ENCODE data around the gene ITGAL.

Gene ITGAL

GRCh38 chr16:30558789-30559377 is 86.3 kb downstream of the ITGAL start:
- peak overlapping the region; percentile 91 for H3K27ac ChIP-seq (ENCODE audit: low read length)
- peaks cover 16% of the 10 kb centered on the region for H3K4me1 ChIP-seq (ENCODE audit: control insufficient read depth, insufficient read depth, low read length)
- H3K9ac ChIP-seq (ENCODE audit: low read length in 2 of 2), result peak overlapping the region; percentile 62 to 71
- H3K9me3 ChIP-seq (ENCODE audit: control insufficient read depth in 2 of 2, low read length in 2 of 2), result no peaks in the 10 kb centered on the region
- no peaks in the 10 kb centered on the region for H3K27me3 ChIP-seq (ENCODE audit: control insufficient read depth in 1 of 2, insufficient read depth in 2 of 2, low read length in 2 of 2)
- H3K4me3 ChIP-seq (ENCODE audit: low read length in 2 of 2), result peak overlapping the region; percentile 69 to 84
- peaks cover 0 to 3% of the 10 kb centered on the region in 2 donors for H3K36me3 ChIP-seq (ENCODE audit: control insufficient read depth in 2 of 2, insufficient read depth in 2 of 2, low read length in 2 of 2)

GRCh38 chr16:30559690-30560089 is 87.1 kb downstream of the ITGAL start:
- Histone ChIP-seq H3K9me3 (ENCODE audit: control insufficient read depth in 2 of 2, low read length in 2 of 2) (no peaks in the 10 kb centered on the region), H3K9ac (ENCODE audit: low read length in 2 of 2) (no peak overlapping the region), H3K27ac (ENCODE audit: low read length) (no peak overlapping the region), H3K4me3 (ENCODE audit: low read length in 2 of 2) (no peak overlapping the region), H3K4me1 (ENCODE audit: control insufficient read depth, insufficient read depth, low read length) (peaks cover 16% of the 10 kb centered on the region), H3K36me3 (ENCODE audit: control insufficient read depth in 2 of 2, insufficient read depth in 2 of 2, low read length in 2 of 2) (peaks cover 0 to 2% of the 10 kb centered on the region in 2 donors), H3K27me3 (ENCODE audit: control insufficient read depth in 1 of 2, insufficient read depth in 2 of 2, low read length in 2 of 2) (no peaks in the 10 kb centered on the region)

- H3K27me3 ChIP-seq (ENCODE audit: control insufficient read depth in 1 of 2, insufficient read depth in 2 of 2, low read length in 2 of 2), result no peaks in the 10 kb centered on the region
- peak overlapping the region; percentile 57 to 66 for H3K9ac ChIP-seq (ENCODE audit: low read length in 2 of 2)
- no peaks in the 10 kb centered on the region for H3K36me3 ChIP-seq (ENCODE audit: control insufficient read depth in 2 of 2, insufficient read depth in 2 of 2, low read length in 2 of 2)
- peak overlapping the region; percentile 69 to 76 for H3K4me3 ChIP-seq (ENCODE audit: low read length in 2 of 2)
- H3K4me1 ChIP-seq (ENCODE audit: control insufficient read depth, insufficient read depth, low read length), result peaks cover 16% of the 10 kb centered on the region
- H3K9me3 ChIP-seq (ENCODE audit: control insufficient read depth in 2 of 2, low read length in 2 of 2), result no peaks in the 10 kb centered on the region
- H3K27ac ChIP-seq (ENCODE audit: low read length), result no peak overlapping the region
These were observed 88.7 kb downstream of the ITGAL start for GRCh38 chr16:30561089-30561816.

- H3K27me3 ChIP-seq (ENCODE audit: control insufficient read depth in 1 of 2, insufficient read depth in 2 of 2, low read length in 2 of 2), result no peaks in the 10 kb centered on the region
- H3K4me1 ChIP-seq (ENCODE audit: control insufficient read depth, insufficient read depth, low read length), result peaks cover 15% of the 10 kb centered on the region
- no peak overlapping the region for H3K4me3 ChIP-seq (ENCODE audit: low read length in 2 of 2)
- no peaks in the 10 kb centered on the region for H3K9me3 ChIP-seq (ENCODE audit: control insufficient read depth in 2 of 2, low read length in 2 of 2)
- no peaks in the 10 kb centered on the region for H3K36me3 ChIP-seq (ENCODE audit: control insufficient read depth in 2 of 2, insufficient read depth in 2 of 2, low read length in 2 of 2)
- no peak overlapping the region for H3K9ac ChIP-seq (ENCODE audit: low read length in 2 of 2)
- H3K27ac ChIP-seq (ENCODE audit: low read length), result no peak overlapping the region
These were observed 89.5 kb downstream of the ITGAL start for GRCh38 chr16:30562021-30562420.

- Histone ChIP-seq H3K27ac (ENCODE audit: low read length) (no peak overlapping the region), H3K9me3 (ENCODE audit: control insufficient read depth in 2 of 2, low read length in 2 of 2) (no peaks in the 10 kb centered on the region), H3K9ac (ENCODE audit: low read length in 2 of 2) (no peak overlapping the region), H3K4me3 (ENCODE audit: low read length in 2 of 2) (no peak overlapping the region), H3K4me1 (ENCODE audit: control insufficient read depth, insufficient read depth, low read length) (peaks cover 9% of the 10 kb centered on the region), H3K27me3 (ENCODE audit: control insufficient read depth in 1 of 2, insufficient read depth in 2 of 2, low read length in 2 of 2) (no peaks in the 10 kb centered on the region), H3K36me3 (ENCODE audit: control insufficient read depth in 2 of 2, insufficient read depth in 2 of 2, low read length in 2 of 2) (peaks cover 0 to 3% of the 10 kb centered on the region in 2 donors)
These were observed 93.0 kb downstream of the ITGAL start for GRCh38 chr16:30565526-30565925.

GRCh38 chr16:30565984-30566383 is 93.4 kb downstream of the ITGAL start:
- Histone ChIP-seq H3K9ac (ENCODE audit: low read length in 2 of 2) (no peak overlapping the region), H3K27ac (ENCODE audit: low read length) (no peak overlapping the region), H3K9me3 (ENCODE audit: control insufficient read depth in 2 of 2, low read length in 2 of 2) (no peaks in the 10 kb centered on the region), H3K27me3 (ENCODE audit: control insufficient read depth in 1 of 2, insufficient read depth in 2 of 2, low read length in 2 of 2) (no peaks in the 10 kb centered on the region), H3K4me1 (ENCODE audit: control insufficient read depth, insufficient read depth, low read length) (peaks cover 12% of the 10 kb centered on the region), H3K4me3 (ENCODE audit: low read length in 2 of 2) (no peak overlapping the region), H3K36me3 (ENCODE audit: control insufficient read depth in 2 of 2, insufficient read depth in 2 of 2, low read length in 2 of 2) (peaks cover 0 to 3% of the 10 kb centered on the region in 2 donors)

- no peaks in the 10 kb centered on the region for H3K9me3 ChIP-seq (ENCODE audit: control insufficient read depth in 2 of 2, low read length in 2 of 2)
- peaks cover 0 to 3% of the 10 kb centered on the region in 2 donors for H3K36me3 ChIP-seq (ENCODE audit: control insufficient read depth in 2 of 2, insufficient read depth in 2 of 2, low read length in 2 of 2)
- no peak overlapping the region for H3K27ac ChIP-seq (ENCODE audit: low read length)
- no peaks in the 10 kb centered on the region for H3K27me3 ChIP-seq (ENCODE audit: control insufficient read depth in 1 of 2, insufficient read depth in 2 of 2, low read length in 2 of 2)
- H3K4me1 ChIP-seq (ENCODE audit: control insufficient read depth, insufficient read depth, low read length), result peaks cover 11% of the 10 kb centered on the region
- no peak overlapping the region for H3K4me3 ChIP-seq (ENCODE audit: low read length in 2 of 2)
- H3K9ac ChIP-seq (ENCODE audit: low read length in 2 of 2), result no peak overlapping the region
These were observed 94.0 kb downstream of the ITGAL start for GRCh38 chr16:30566531-30566930.

GRCh38 chr16:30567160-30567990 is 94.8 kb downstream of the ITGAL start:
- Histone ChIP-seq H3K27ac (ENCODE audit: low read length) (no peak overlapping the region), H3K4me1 (ENCODE audit: control insufficient read depth, insufficient read depth, low read length) (peaks cover 15% of the 10 kb centered on the region), H3K9ac (ENCODE audit: low read length in 2 of 2) (no peak overlapping the region), H3K36me3 (ENCODE audit: control insufficient read depth in 2 of 2, insufficient read depth in 2 of 2, low read length in 2 of 2) (peaks cover 0 to 3% of the 10 kb centered on the region in 2 donors), H3K27me3 (ENCODE audit: control insufficient read depth in 1 of 2, insufficient read depth in 2 of 2, low read length in 2 of 2) (no peaks in the 10 kb centered on the region), H3K4me3 (ENCODE audit: low read length in 2 of 2) (no peak overlapping the region), H3K9me3 (ENCODE audit: control insufficient read depth in 2 of 2, low read length in 2 of 2) (no peaks in the 10 kb centered on the region)

GRCh38 chr16:30567991-30568638 is 95.6 kb downstream of the ITGAL start:
- Histone ChIP-seq H3K4me3 (ENCODE audit: low read length in 2 of 2) (no peak overlapping the region), H3K4me1 (ENCODE audit: control insufficient read depth, insufficient read depth, low read length) (peaks cover 19% of the 10 kb centered on the region), H3K27ac (ENCODE audit: low read length) (no peak overlapping the region), H3K27me3 (ENCODE audit: control insufficient read depth in 1 of 2, insufficient read depth in 2 of 2, low read length in 2 of 2) (no peaks in the 10 kb centered on the region), H3K9me3 (ENCODE audit: control insufficient read depth in 2 of 2, low read length in 2 of 2) (no peaks in the 10 kb centered on the region), H3K9ac (ENCODE audit: low read length in 2 of 2) (no peak overlapping the region), H3K36me3 (ENCODE audit: control insufficient read depth in 2 of 2, insufficient read depth in 2 of 2, low read length in 2 of 2) (peaks cover 0 to 3% of the 10 kb centered on the region in 2 donors)

GRCh38 chr16:30569281-30569680 is 96.7 kb downstream of the ITGAL start:
- Histone ChIP-seq H3K27ac (ENCODE audit: low read length) (no peak overlapping the region), H3K4me1 (ENCODE audit: control insufficient read depth, insufficient read depth, low read length) (peaks cover 19% of the 10 kb centered on the region), H3K27me3 (ENCODE audit: control insufficient read depth in 1 of 2, insufficient read depth in 2 of 2, low read length in 2 of 2) (no peaks in the 10 kb centered on the region), H3K4me3 (ENCODE audit: low read length in 2 of 2) (no peak overlapping the region), H3K36me3 (ENCODE audit: control insufficient read depth in 2 of 2, insufficient read depth in 2 of 2, low read length in 2 of 2) (peaks cover 0 to 3% of the 10 kb centered on the region in 2 donors), H3K9me3 (ENCODE audit: control insufficient read depth in 2 of 2, low read length in 2 of 2) (no peaks in the 10 kb centered on the region), H3K9ac (ENCODE audit: low read length in 2 of 2) (no peak overlapping the region)
